Effector memory CD4-positive, alpha-beta T cell (primary cell): ENCODE results near the gene FMOD.
"Not testable (repeated sequence)": the region's sequence is repeated elsewhere in the genome, so short reads cannot be mapped to it uniquely, and the experiment has no call there.

ENCODE experiments used
- DNase-seq, 3 donors: peaks; one replicate each; pipeline ENCODE4 v3.0.0-alpha.2; 2020
- H3K27ac ChIP-seq: 2 replicates; pipeline ENCODE4 v1.7.0; 2013; ENCODE audit warnings: mild to moderate bottlenecking, low read length, moderate library complexity; ENCODE audit not compliant: insufficient read depth, poor library complexity, severe bottlenecking
- H3K27me3 ChIP-seq: replicated peaks from 2 replicates; pipeline ENCODE4 v1.7.0; 2013; ENCODE audit warnings: mild to moderate bottlenecking, low read length; ENCODE audit not compliant: insufficient read depth, control insufficient read depth, poor library complexity, severe bottlenecking
- H3K36me3 ChIP-seq: 2 replicates; pipeline ENCODE4 v1.7.0; 2013; ENCODE audit warnings: mild to moderate bottlenecking, low read length, moderate library complexity; ENCODE audit not compliant: control insufficient read depth, insufficient read depth
- H3K4me1 ChIP-seq: 2 replicates; pipeline ENCODE4 v1.7.0; 2013; ENCODE audit warnings: low read length, mild to moderate bottlenecking; ENCODE audit not compliant: control insufficient read depth, insufficient read depth, poor library complexity, severe bottlenecking
- H3K4me3 ChIP-seq: 2 replicates; pipeline ENCODE4 v1.7.0; 2013; ENCODE audit warnings: low read length, low read depth, mild to moderate bottlenecking; ENCODE audit not compliant: insufficient read depth, poor library complexity, severe bottlenecking
- H3K9me3 ChIP-seq: 2 replicates; pipeline ENCODE4 v1.7.0; 2013; ENCODE audit warnings: mild to moderate bottlenecking, low read length, moderate library complexity; ENCODE audit not compliant: control insufficient read depth

FMOD gene

GRCh38 chr1:203320591-203321272, 30.2 kb downstream of the FMOD start:
- no peaks in the 10 kb centered on the region for H3K27me3 ChIP-seq
- no peaks in the 10 kb centered on the region for H3K36me3 ChIP-seq
- H3K4me3 ChIP-seq = no peak overlapping the region
- peaks cover 61% of the 10 kb centered on the region for H3K4me1 ChIP-seq
- peak overlapping the region; percentile 99 for H3K27ac ChIP-seq
- peak; percentile 65 to 73 (median 68) for DNase-seq
- H3K9me3 ChIP-seq = no peaks in the 10 kb centered on the region

GRCh38 chr1:203318229-203318517, 32.7 kb downstream of the FMOD start:
- no peak overlapping the region for H3K4me3 ChIP-seq
- DNase-seq = no peak
- H3K27ac ChIP-seq = no peak overlapping the region
- peaks cover 36% of the 10 kb centered on the region for H3K4me1 ChIP-seq
- H3K9me3 ChIP-seq = no peaks in the 10 kb centered on the region
- H3K36me3 ChIP-seq = no peaks in the 10 kb centered on the region
- no peaks in the 10 kb centered on the region for H3K27me3 ChIP-seq

GRCh38 chr1:203317429-203318228, 33.3 kb downstream of the FMOD start:
- H3K27ac ChIP-seq = no peak overlapping the region

GRCh38 chr1:203316626-203317093, 34.3 kb downstream of the FMOD start:
- no peak for DNase-seq
- Histone ChIP-seq H3K27me3 (no peaks in the 10 kb centered on the region), H3K27ac (no peak overlapping the region), H3K4me1 (peaks cover 24% of the 10 kb centered on the region), H3K36me3 (no peaks in the 10 kb centered on the region), H3K9me3 (no peaks in the 10 kb centered on the region), H3K4me3 (no peak overlapping the region)

More at GRCh38 chr1:203317429-203318228, 33.3 kb downstream of the FMOD start:
- DNase-seq = no peak
- H3K9me3 ChIP-seq = no peaks in the 10 kb centered on the region
- no peak overlapping the region for H3K4me3 ChIP-seq
- no peaks in the 10 kb centered on the region for H3K36me3 ChIP-seq
- H3K27me3 ChIP-seq = no peaks in the 10 kb centered on the region
- H3K4me1 ChIP-seq = peaks cover 31% of the 10 kb centered on the region

- H3K27me3 ChIP-seq, H3K4me3 ChIP-seq, H3K27ac ChIP-seq, DNase-seq, H3K9me3 ChIP-seq: not testable (repeated sequence)
- peaks cover 15% of the 10 kb centered on the region for H3K4me1 ChIP-seq
- peaks cover 13% of the 10 kb centered on the region for H3K36me3 ChIP-seq
These were observed 36.7 kb downstream of the FMOD start for GRCh38 chr1:203314025-203314759.

GRCh38 chr1:203311368-203312301, 39.3 kb downstream of the FMOD start:
- no peaks in the 10 kb centered on the region for H3K27me3 ChIP-seq
- H3K27ac ChIP-seq = no peak overlapping the region
- H3K36me3 ChIP-seq = peaks cover 38% of the 10 kb centered on the region
- no peaks in the 10 kb centered on the region for H3K9me3 ChIP-seq
- peaks cover 33% of the 10 kb centered on the region for H3K4me1 ChIP-seq
- no peak overlapping the region for H3K4me3 ChIP-seq
- DNase-seq = no peak

- peak overlapping the region; percentile 99 for H3K27ac ChIP-seq
- peaks cover 42% of the 10 kb centered on the region for H3K4me1 ChIP-seq
- H3K36me3 ChIP-seq = peaks cover 45% of the 10 kb centered on the region
These were observed 42.0 kb downstream of the FMOD start for GRCh38 chr1:203308923-203309331.

GRCh38 chr1:203308328-203308922, 42.5 kb downstream of the FMOD start:
- no peak for DNase-seq
- Histone ChIP-seq H3K4me1 (peaks cover 42% of the 10 kb centered on the region), H3K4me3 (peak overlapping the region; percentile 71), H3K27ac (peak overlapping the region; percentile 99), H3K9me3 (no peaks in the 10 kb centered on the region), H3K36me3 (peaks cover 45% of the 10 kb centered on the region), H3K27me3 (no peaks in the 10 kb centered on the region)

More at GRCh38 chr1:203308923-203309331, 42.0 kb downstream of the FMOD start:
- Histone ChIP-seq H3K4me3 (peak overlapping the region; percentile 71), H3K9me3 (no peaks in the 10 kb centered on the region), H3K27me3 (no peaks in the 10 kb centered on the region)
- no peak for DNase-seq

GRCh38 chr1:203307641-203308126, 43.2 kb downstream of the FMOD start:
- H3K27me3 ChIP-seq = no peaks in the 10 kb centered on the region
- peak overlapping the region; percentile 71 for H3K4me3 ChIP-seq
- peaks cover 42% of the 10 kb centered on the region for H3K4me1 ChIP-seq
- peaks cover 45% of the 10 kb centered on the region for H3K36me3 ChIP-seq
- DNase-seq = no peak
- no peaks in the 10 kb centered on the region for H3K9me3 ChIP-seq
- peak overlapping the region; percentile 99 for H3K27ac ChIP-seq
